NB4 (cell line): ENCODE measurements around the gene CD55.

Source experiments
- CTCF ChIP-seq: IDR thresholded peaks from one replicate; pipeline ENCODE4 v1.5.1; 2012; ENCODE audit warnings: low read depth, low read length
- MYC ChIP-seq: IDR thresholded peaks from 2 replicates; pipeline ENCODE4 v1.6.1; 2011; ENCODE audit warnings: low read depth, low read length
- POLR2A ChIP-seq: IDR thresholded peaks from 2 replicates; pipeline ENCODE4 v1.6.1; 2011; ENCODE audit warnings: mild to moderate bottlenecking; ENCODE audit not compliant: insufficient read length; ENCODE audit errors: extremely low read depth
- TF ChIP-seq, protein P1 (sequence below): IDR thresholded peaks from 2 replicates; pipeline ENCODE4 v1.6.1; 2011; ENCODE audit warnings: low read depth, low read length

- no peak for TF ChIP-seq CTCF
- no peak for TF ChIP-seq POLR2A
- TF ChIP-seq MYC: no peak
- TF ChIP-seq, protein P1, sequence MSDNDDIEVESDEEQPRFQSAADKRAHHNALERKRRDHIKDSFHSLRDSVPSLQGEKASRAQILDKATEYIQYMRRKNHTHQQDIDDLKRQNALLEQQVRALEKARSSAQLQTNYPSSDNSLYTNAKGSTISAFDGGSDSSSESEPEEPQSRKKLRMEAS: no peak
These were observed 8.9 kb upstream of the CD55 start for GRCh38 chr1:207312604-207312920.
